Transverse colon (tissue), 4 donors: ENCODE measurements around the gene FBXO3. TPM values are rescaled to one million over a fixed set of nuclear protein-coding genes. Genes with fewer than 3 reads are reported as not detected.
A peak's percentile ranks its signal among the peaks of the same experiment; 100 is the strongest.

Source experiments
- DNase-seq: peaks from one replicate; pipeline ENCODE4 v3.0.0-alpha.2; 2019
- H3K27ac ChIP-seq, 4 donors: fragments of 200-600 bp; sonication (generic); 2 replicates each; pipeline ENCODE4 v1.5.1; 2016 to 2018; ENCODE audit warnings: inconsistent platforms in 4 of 4
- H3K27me3 ChIP-seq: fragments of 200-600 bp; sonication (generic); 2 replicates; pipeline ENCODE4 v1.5.1; 2017; ENCODE audit warnings: inconsistent platforms
- H3K36me3 ChIP-seq, 4 donors: fragments of 200-600 bp; sonication (generic); 2 replicates each; pipeline ENCODE4 v1.5.1; 2017 to 2019; ENCODE audit warnings: inconsistent platforms in 4 of 4
- H3K4me1 ChIP-seq, 4 donors: fragments of 200-600 bp; sonication (generic); 2 replicates each; pipeline ENCODE4 v1.5.1; 2017 to 2020; ENCODE audit warnings: inconsistent platforms in 4 of 4
- H3K4me3 ChIP-seq, 4 donors: fragments of 200-600 bp; sonication (generic); 1 replicate in 1 of 4; 2 replicates in 3 of 4; pipeline versions ENCODE4 v1.5.1 to v1.6.1; 2017 to 2019; ENCODE audit warnings: inconsistent platforms in 4 of 4
- H3K9me3 ChIP-seq, 2 donors: fragments of 200-600 bp; sonication (generic); 2 replicates each; pipeline ENCODE4 v1.5.1; 2017 to 2019; ENCODE audit warnings: inconsistent platforms in 2 of 2
- CTCF ChIP-seq, 5 experiments: fragments of 200-600 bp in 3 of 5; fragments of 450-650 bp in 2 of 5; sonication (generic) in 3 of 5; IDR thresholded peaks; 1 replicate in 2 of 5; 2 replicates in 3 of 5; pipeline ENCODE4 v1.5.1; 2016 to 2017; ENCODE audit warnings: antibody characterized with exemption in 5 of 5, inconsistent platforms in 3 of 5, mild to moderate bottlenecking in 2 of 5, moderate library complexity in 1 of 5
- EP300 ChIP-seq: sonication (generic); formaldehyde crosslinking; IDR thresholded peaks from one replicate; pipeline ENCODE4 v1.6.1; 2017; ENCODE audit warnings: antibody characterized with exemption, low read depth
- POLR2A ChIP-seq: fragments of 450-650 bp; IDR thresholded peaks from one replicate; pipeline ENCODE4 v1.6.1; 2016; ENCODE audit warnings: antibody characterized with exemption, mild to moderate bottlenecking, moderate library complexity
- POLR2AphosphoS5 ChIP-seq, 3 donors: sonication (generic); formaldehyde crosslinking; IDR thresholded peaks; one replicate each; pipeline ENCODE4 v1.6.1; 2016; ENCODE audit warnings: antibody characterized with exemption in 3 of 3
- WGBS, 2 donors: methylation state at CpG; one replicate each; pipeline ENCODE4 v1.1.5; 2018; ENCODE audit warnings: low coverage in 1 of 2; 5-methylcytosine and 5-hydroxymethylcytosine counted together
- in situ Hi-C, 4 donors: fragments of 200-750 bp; cut with MboI; loops; one replicate each; pipeline versions ENCODE4 v1.15.0 to v1.15.1; 2017; ENCODE audit warnings: low sequenced_read_pairs in 3 of 4, low pct_ligation_motif_present in 1 of 4, low pct_unique_long_range_greater_than_20kb in 1 of 4
- intact Hi-C: fragments of 100-400 bp; cut with DNase I; formaldehyde crosslinking; loops from one replicate; pipeline ENCODE4 v1.15.1; 2023; ENCODE audit warnings: low total_unique reads
- total RNA-seq, 4 donors: library from RNA; depleted of rRNA; stranded (reverse); fragments of >200 nt; gene quantifications; one replicate each; pipeline ENCODE4 v1.1.0, GENCODE V29; 2016

Gene FBXO3
- total RNA-seq, 4 donors from 2014 or later, result 9.0 to 48.5 (median 30.7) TPM

GRCh38 chr11:33804471-33804870 lies 30.2 kb upstream of the FBXO3 start:
- Histone ChIP-seq H3K27ac (no peak overlapping the region), H3K4me3 (no peak overlapping the region), H3K9me3 (no peaks in the 10 kb centered on the region), H3K36me3 (no peaks in the 10 kb centered on the region), H3K27me3 (peaks cover 55% of the 10 kb centered on the region), H3K4me1 (peaks cover 0 to 11% (median 6%) of the 10 kb centered on the region in 4 donors)
- in situ Hi-C loops (loop anchor here in 1 of 4 donors (25.0 kb wide), 1 partner anchor 683 kb away; no protein-coding TSS in a partner anchor), intact Hi-C loops (no loop called here)
- WGBS, 2 donors, result 55 to 70% methylated on average over 2 of the region's 2 CpGs
- TF ChIP-seq POLR2AphosphoS5 (IDR thresholded peaks at IDR 0.05) (no peak), POLR2A (no peak)
- DNase-seq, result no peak

GRCh38 chr11:33802194-33802950 lies 28.1 kb upstream of the FBXO3 start:
- H3K27me3 ChIP-seq, result peaks cover 76% of the 10 kb centered on the region
- in situ Hi-C loops, result loop anchor here in 1 of 4 donors (25.0 kb wide), 1 partner anchor 685 kb away; no protein-coding TSS in a partner anchor
- H3K4me1 ChIP-seq, result peaks cover 0 to 11% (median 6%) of the 10 kb centered on the region in 4 donors
- DNase-seq, result peak; percentile 49
- no peaks in the 10 kb centered on the region for H3K9me3 ChIP-seq
- 0 to 4% methylated on average over 2 to 18 of the region's 18 CpGs for WGBS, 2 donors
- H3K36me3 ChIP-seq, result no peaks in the 10 kb centered on the region
- peak overlapping the region in 2 of 4 donors; percentile 7 to 24 for H3K4me3 ChIP-seq
- TF ChIP-seq CTCF (IDR thresholded peaks at IDR 0.05) (no peak), EP300 (no peak), POLR2AphosphoS5 (IDR thresholded peaks at IDR 0.05) (no peak), POLR2A (no peak)
- no peak overlapping the region for H3K27ac ChIP-seq
- intact Hi-C loops, result no loop called here

GRCh38 chr11:33801821-33802193 lies 27.5 kb upstream of the FBXO3 start:
- Histone ChIP-seq H3K4me1 (peaks cover 0 to 11% (median 6%) of the 10 kb centered on the region in 4 donors), H3K4me3 (no peak overlapping the region), H3K9me3 (no peaks in the 10 kb centered on the region), H3K27ac (no peak overlapping the region), H3K36me3 (no peaks in the 10 kb centered on the region), H3K27me3 (peaks cover 82% of the 10 kb centered on the region)
- in situ Hi-C loops (loop anchor here in 1 of 4 donors (25.0 kb wide), 1 partner anchor 685 kb away; no protein-coding TSS in a partner anchor), intact Hi-C loops (no loop called here)
- no peak for TF ChIP-seq CTCF (IDR thresholded peaks at IDR 0.05)
- TF ChIP-seq POLR2A, result no peak
- no peak for TF ChIP-seq POLR2AphosphoS5 (IDR thresholded peaks at IDR 0.05)
- TF ChIP-seq EP300, result no peak
- DNase-seq, result no peak
- WGBS, 2 donors, result 23 to 32% methylated on average over 5 to 7 of the region's 7 CpGs

- Histone ChIP-seq H3K27me3 (peaks cover 99% of the 10 kb centered on the region), H3K36me3 (no peaks in the 10 kb centered on the region)
These were observed 23.6 kb upstream of the FBXO3 start for GRCh38 chr11:33797879-33798278.

More at GRCh38 chr11:33797879-33798278, 23.6 kb upstream of the FBXO3 start:
- Histone ChIP-seq H3K9me3 (no peaks in the 10 kb centered on the region), H3K4me1 (peaks cover 0 to 11% (median 6%) of the 10 kb centered on the region in 4 donors), H3K27ac (no peak overlapping the region), H3K4me3 (no peak overlapping the region)
- in situ Hi-C loops, result no loop called here
- WGBS, 2 donors, result 79 to 90% methylated on average over 3 of the region's 3 CpGs
- intact Hi-C loops, result no loop called here
- no peak for DNase-seq
- no peak for TF ChIP-seq POLR2A
- no peak for TF ChIP-seq CTCF (IDR thresholded peaks at IDR 0.05)
- TF ChIP-seq EP300, result no peak
- TF ChIP-seq POLR2AphosphoS5 (IDR thresholded peaks at IDR 0.05), result no peak
